H4 (cell line): Measurements from ENCODE around the gene KIF14. TPM values are rescaled to one million over a fixed set of nuclear protein-coding genes. Genes with fewer than 3 reads are reported as not detected.
A peak's percentile ranks its signal among the peaks of the same experiment; 100 is the strongest.
"Not testable (repeated sequence)": the region's sequence is repeated elsewhere in the genome, so short reads cannot be mapped to it uniquely, and the experiment has no call there.

Experiments used
- DNase-seq: peaks from one replicate; pipeline ENCODE4 v3.0.0-alpha.2; 2015; ENCODE audit warnings: low spot score
- total RNA-seq: library from RNA; depleted of rRNA; stranded (reverse); fragments of >200 nt; shearing (Covaris generic); gene quantifications from 2 replicates; pipeline ENCODE4 v1.2.3, GENCODE V29; 2014

The KIF14 gene
- total RNA-seq, 1 experiment from 2014 or later, result 13.5 TPM

- DNase-seq, result no peak
Observed at GRCh38 chr1:200634261-200635122, 13.9 kb upstream of the KIF14 start.

- DNase-seq, result no peak
Observed at GRCh38 chr1:200631375-200631774, 10.8 kb upstream of the KIF14 start.

- not testable (repeated sequence) for DNase-seq
Observed at GRCh38 chr1:200630515-200630899, 10.0 kb upstream of the KIF14 start.

- no peak for DNase-seq
Observed at GRCh38 chr1:200629876-200630514, 9.4 kb upstream of the KIF14 start.

GRCh38 chr1:200628223-200628881 is 7.8 kb upstream of the KIF14 start:
- DNase-seq, result no peak

GRCh38 chr1:200627575-200628222 is 7.1 kb upstream of the KIF14 start:
- no peak for DNase-seq

GRCh38 chr1:200626853-200627534 is 6.4 kb upstream of the KIF14 start:
- no peak for DNase-seq

GRCh38 chr1:200625381-200625824 is 4.9 kb upstream of the KIF14 start:
- peak; percentile 25 for DNase-seq

- no peak for DNase-seq
Observed at GRCh38 chr1:200624679-200625335, 4.3 kb upstream of the KIF14 start.

- DNase-seq, result no peak
Observed at GRCh38 chr1:200619894-200620272, 668 bp downstream of the KIF14 start.

- DNase-seq, result no peak
Observed at GRCh38 chr1:200610846-200611245, 9.7 kb downstream of the KIF14 start.

- no peak for DNase-seq
Observed at GRCh38 chr1:200602632-200603031, 17.9 kb downstream of the KIF14 start.

- no peak for DNase-seq
Observed at GRCh38 chr1:200590001-200590400, 30.6 kb downstream of the KIF14 start.

- DNase-seq, result no peak
Observed at GRCh38 chr1:200588698-200589097, 31.9 kb downstream of the KIF14 start.

GRCh38 chr1:200564319-200564718 is 56.2 kb downstream of the KIF14 start:
- DNase-seq, result no peak

GRCh38 chr1:200561856-200562214 is 58.7 kb downstream of the KIF14 start:
- no peak for DNase-seq

GRCh38 chr1:200558866-200559459 is 61.6 kb downstream of the KIF14 start:
- peak; percentile 31 for DNase-seq

- DNase-seq, result no peak
Observed at GRCh38 chr1:200556002-200556401, 64.5 kb downstream of the KIF14 start.

GRCh38 chr1:200552737-200553136 is 67.8 kb downstream of the KIF14 start:
- not testable (repeated sequence) for DNase-seq

GRCh38 chr1:200550367-200550766 is 70.2 kb downstream of the KIF14 start:
- no peak for DNase-seq

GRCh38 chr1:200547386-200547785 is 73.2 kb downstream of the KIF14 start:
- DNase-seq, result no peak
